GM21737 (cell line): ENCODE results near the gene MZB1.
A peak's percentile ranks its signal among the peaks of the same experiment; 100 is the strongest.
"Not testable (repeated sequence)": the region's sequence is repeated elsewhere in the genome, so short reads cannot be mapped to it uniquely, and the experiment has no call there.

Source experiments
- ATAC-seq: cut with Tn5 transposase; IDR thresholded peaks from one replicate; pipeline ENCODE4 v1.9.1; 2021; ENCODE audit warnings: mild to moderate bottlenecking, moderate library complexity; ENCODE audit not compliant: unreplicated experiment

MZB1 gene

GRCh38 chr5:139392678-139393496, 3.2 kb upstream of the MZB1 start:
- ATAC-seq: peak; percentile 42

- ATAC-seq: no peak
Measured at GRCh38 chr5:139392324-139392677, 2.6 kb upstream of the MZB1 start.

- peak; percentile 0 for ATAC-seq
Measured at GRCh38 chr5:139391570-139392323, 2.0 kb upstream of the MZB1 start.

- ATAC-seq: no peak
Measured at GRCh38 chr5:139390639-139391569, 1.2 kb upstream of the MZB1 start.

- ATAC-seq: no peak
Measured at GRCh38 chr5:139388198-139388821, 1.4 kb downstream of the MZB1 start.

GRCh38 chr5:139387611-139388197, 2.0 kb downstream of the MZB1 start:
- no peak for ATAC-seq

GRCh38 chr5:139386956-139387355, 2.8 kb downstream of the MZB1 start:
- ATAC-seq: not testable (repeated sequence)

GRCh38 chr5:139386050-139386438, 3.7 kb downstream of the MZB1 start:
- no peak for ATAC-seq

GRCh38 chr5:139385061-139386049, 4.4 kb downstream of the MZB1 start:
- no peak for ATAC-seq

GRCh38 chr5:139384591-139385051, 5.1 kb downstream of the MZB1 start:
- ATAC-seq: no peak

- no peak for ATAC-seq
Measured at GRCh38 chr5:139383993-139384590, 5.6 kb downstream of the MZB1 start.

GRCh38 chr5:139383275-139383992, 6.3 kb downstream of the MZB1 start, which contains the start of gene SLC23A1:
SLC23A1 (minus strand) TSS chr5:139383297; CDS start chr5:139383253, 44 bp downstream.
- no peak for ATAC-seq

GRCh38 chr5:139382807-139383206, 6.9 kb downstream of the MZB1 start:
- no peak for ATAC-seq

- ATAC-seq: no peak
Measured at GRCh38 chr5:139381837-139382761, 7.6 kb downstream of the MZB1 start.

- no peak for ATAC-seq
Measured at GRCh38 chr5:139379626-139380449, 9.9 kb downstream of the MZB1 start.

GRCh38 chr5:139378941-139379361, 10.8 kb downstream of the MZB1 start:
- no peak for ATAC-seq
